ENCODE data around the gene SAP30L. TPM values are rescaled to one million over a fixed set of nuclear protein-coding genes. Genes with fewer than 3 reads are reported as not detected.

Gene SAP30L
- total RNA-seq, 1 experiment from 2014 or later = 36.7 TPM

- Histone ChIP-seq H3K27me3 (replicated peaks) (no peaks in the 10 kb centered on the region), H3K4me1 (replicated peaks) (no peaks in the 10 kb centered on the region), H3K4me3 (no peak overlapping the region), H3K27ac (no peak overlapping the region), H3K36me3 (peaks cover 5% of the 10 kb centered on the region; the same call in 1 of the 2 replicates), H3K9me3 (replicated peaks) (0 out of 2 replicates have a peak, but pooled peaks cover 2% of the 10 kb centered on the region)
- DNase-seq (ENCODE audit: low read depth in 1 of 2, low spot score in 2 of 2) = peak in 1 of 2 experiments; percentile 17
Measured at GRCh38 chr5:154430961-154431630, 14.7 kb upstream of the SAP30L start.

- H3K36me3 ChIP-seq = peaks cover 29% of the 10 kb centered on the region
- no peak for DNase-seq (ENCODE audit: low read depth in 1 of 2, low spot score in 2 of 2)
- H3K9me3 ChIP-seq (replicated peaks) = no peaks in the 10 kb centered on the region
- no peaks in the 10 kb centered on the region for H3K4me1 ChIP-seq (replicated peaks)
- H3K27me3 ChIP-seq (replicated peaks) = no peaks in the 10 kb centered on the region
- H3K27ac ChIP-seq = no peak overlapping the region
- H3K4me3 ChIP-seq = no peak overlapping the region
Measured at GRCh38 chr5:154435226-154435625, 10.6 kb upstream of the SAP30L start.

- H3K27me3 ChIP-seq (replicated peaks) = no peaks in the 10 kb centered on the region
- no peaks in the 10 kb centered on the region for H3K4me1 ChIP-seq (replicated peaks)
- no peak overlapping the region for H3K27ac ChIP-seq
- no peaks in the 10 kb centered on the region for H3K9me3 ChIP-seq (replicated peaks)
- peak in 1 of 2 experiments; percentile 16 for DNase-seq (ENCODE audit: low read depth in 1 of 2, low spot score in 2 of 2)
- H3K36me3 ChIP-seq = peaks cover 50% of the 10 kb centered on the region
- no peak overlapping the region for H3K4me3 ChIP-seq
Measured at GRCh38 chr5:154437281-154437965, 8.4 kb upstream of the SAP30L start.

GRCh38 chr5:154440540-154440939 is 5.3 kb upstream of the SAP30L start:
- H3K36me3 ChIP-seq = peaks cover 55% of the 10 kb centered on the region
- no peaks in the 10 kb centered on the region for H3K9me3 ChIP-seq (replicated peaks)
- peaks cover 7% of the 10 kb centered on the region for H3K4me1 ChIP-seq (replicated peaks)
- no peaks in the 10 kb centered on the region for H3K27me3 ChIP-seq (replicated peaks)
- H3K4me3 ChIP-seq = no peak overlapping the region
- no peak for DNase-seq (ENCODE audit: low read depth in 1 of 2, low spot score in 2 of 2)
- no peak overlapping the region for H3K27ac ChIP-seq

- no peak for DNase-seq (ENCODE audit: low read depth in 1 of 2, low spot score in 2 of 2)
- no peak overlapping the region for H3K27ac ChIP-seq
Measured at GRCh38 chr5:154442801-154443200, 3.0 kb upstream of the SAP30L start.

GRCh38 chr5:154444556-154445421 is 1.0 kb upstream of the SAP30L start:
- peak overlapping the region; percentile 85 for H3K4me3 ChIP-seq
- H3K27ac ChIP-seq = no peak overlapping the region
- peaks cover 35% of the 10 kb centered on the region for H3K36me3 ChIP-seq
- no peaks in the 10 kb centered on the region; the same call in 1 of the 2 replicates for H3K9me3 ChIP-seq (replicated peaks)
- H3K27me3 ChIP-seq (replicated peaks) = no peaks in the 10 kb centered on the region
- peak in 1 of 2 experiments; percentile 48 for DNase-seq (ENCODE audit: low read depth in 1 of 2, low spot score in 2 of 2)
- peaks cover 25% of the 10 kb centered on the region for H3K4me1 ChIP-seq (replicated peaks)

More at GRCh38 chr5:154442801-154443200, 3.0 kb upstream of the SAP30L start:
- H3K4me3 ChIP-seq = no peak overlapping the region
- H3K36me3 ChIP-seq = peaks cover 50% of the 10 kb centered on the region
- no peaks in the 10 kb centered on the region for H3K27me3 ChIP-seq (replicated peaks)
- peaks cover 21% of the 10 kb centered on the region for H3K4me1 ChIP-seq (replicated peaks)
- no peaks in the 10 kb centered on the region; the same call in 1 of the 2 replicates for H3K9me3 ChIP-seq (replicated peaks)

GRCh38 chr5:154446195-154447088 is 645 bp downstream of the SAP30L start:
- Histone ChIP-seq H3K27me3 (replicated peaks) (no peaks in the 10 kb centered on the region), H3K4me3 (peak overlapping the region; percentile 85), H3K27ac (peak overlapping the region; percentile 37; the same call in 1 of the 2 replicates), H3K9me3 (replicated peaks) (no peaks in the 10 kb centered on the region; the same call in 1 of the 2 replicates), H3K36me3 (peaks cover 34% of the 10 kb centered on the region), H3K4me1 (replicated peaks) (peaks cover 25% of the 10 kb centered on the region)
- DNase-seq (ENCODE audit: low read depth in 1 of 2, low spot score in 2 of 2) = peak; percentile 74 to 76

GRCh38 chr5:154447089-154447725 is 1.4 kb downstream of the SAP30L start:
- H3K27ac ChIP-seq = no peak overlapping the region
- H3K4me3 ChIP-seq = peak overlapping the region; percentile 85
- H3K36me3 ChIP-seq = peaks cover 32% of the 10 kb centered on the region
- no peaks in the 10 kb centered on the region for H3K27me3 ChIP-seq (replicated peaks)
- no peaks in the 10 kb centered on the region; the same call in 1 of the 2 replicates for H3K9me3 ChIP-seq (replicated peaks)
- DNase-seq (ENCODE audit: low read depth in 1 of 2, low spot score in 2 of 2) = no peak
- H3K4me1 ChIP-seq (replicated peaks) = peaks cover 25% of the 10 kb centered on the region

- H3K9me3 ChIP-seq (replicated peaks) = no peaks in the 10 kb centered on the region; the same call in 1 of the 2 replicates
- peak in 1 of 2 experiments; percentile 32 for DNase-seq (ENCODE audit: low read depth in 1 of 2, low spot score in 2 of 2)
- H3K27ac ChIP-seq = no peak overlapping the region
- H3K36me3 ChIP-seq = peaks cover 51% of the 10 kb centered on the region
- H3K4me3 ChIP-seq = no peak overlapping the region
- H3K4me1 ChIP-seq (replicated peaks) = peaks cover 21% of the 10 kb centered on the region
- no peaks in the 10 kb centered on the region for H3K27me3 ChIP-seq (replicated peaks)
Measured at GRCh38 chr5:154449786-154450185, 4.0 kb downstream of the SAP30L start.

GRCh38 chr5:154451957-154452356 is 6.2 kb downstream of the SAP30L start:
- Histone ChIP-seq H3K36me3 (peaks cover 66% of the 10 kb centered on the region), H3K27me3 (replicated peaks) (no peaks in the 10 kb centered on the region), H3K9me3 (replicated peaks) (no peaks in the 10 kb centered on the region)

GRCh38 chr5:154455585-154455984 is 9.8 kb downstream of the SAP30L start:
- Histone ChIP-seq H3K36me3 (peaks cover 66% of the 10 kb centered on the region), H3K27ac (no peak overlapping the region), H3K4me1 (replicated peaks) (no peaks in the 10 kb centered on the region), H3K4me3 (no peak overlapping the region), H3K27me3 (replicated peaks) (no peaks in the 10 kb centered on the region), H3K9me3 (replicated peaks) (no peaks in the 10 kb centered on the region)
- DNase-seq (ENCODE audit: low read depth in 1 of 2, low spot score in 2 of 2) = no peak

More at GRCh38 chr5:154451957-154452356, 6.2 kb downstream of the SAP30L start:
- no peak for DNase-seq (ENCODE audit: low read depth in 1 of 2, low spot score in 2 of 2)
- Histone ChIP-seq H3K4me3 (no peak overlapping the region), H3K4me1 (replicated peaks) (peaks cover 11% of the 10 kb centered on the region), H3K27ac (no peak overlapping the region)

- H3K27me3 ChIP-seq (replicated peaks) = no peaks in the 10 kb centered on the region
- no peak overlapping the region for H3K27ac ChIP-seq
- no peaks in the 10 kb centered on the region for H3K9me3 ChIP-seq (replicated peaks)
- H3K4me3 ChIP-seq = no peak overlapping the region
- DNase-seq (ENCODE audit: low read depth in 1 of 2, low spot score in 2 of 2) = no peak
- no peaks in the 10 kb centered on the region for H3K4me1 ChIP-seq (replicated peaks)
- H3K36me3 ChIP-seq = peaks cover 59% of the 10 kb centered on the region
Measured at GRCh38 chr5:154456540-154456939, 10.7 kb downstream of the SAP30L start.

All from SJSA1 (cell line).